Liver (tissue), 9 donors: ENCODE results near the gene TAF1B. TPM values are rescaled to one million over a fixed set of nuclear protein-coding genes. Genes with fewer than 3 reads are reported as not detected.

Experiments used
- DNase-seq: peaks from one replicate; pipeline ENCODE4 v3.0.0-alpha.2; 2017; ENCODE audit warnings: low spot score
- H3K27ac ChIP-seq, 2 donors: one replicate each; pipeline ENCODE4 v1.7.0; 2013; ENCODE audit warnings: inconsistent platforms in 2 of 2, low read length in 2 of 2, control low read depth in 1 of 2, low read depth in 1 of 2, mild to moderate bottlenecking in 1 of 2
- H3K27me3 ChIP-seq, 4 donors: one replicate each; pipeline versions ENCODE4 v1.6.1 to v1.7.0; 2013; ENCODE audit warnings: low read length in 3 of 4, inconsistent platforms in 1 of 4, mild to moderate bottlenecking in 1 of 4, moderate library complexity in 1 of 4; ENCODE audit not compliant: control insufficient read depth in 4 of 4, insufficient read depth in 4 of 4
- H3K36me3 ChIP-seq, 4 donors: one replicate each; pipeline versions ENCODE4 v1.6.1 to v1.7.0; 2013; ENCODE audit warnings: low read length in 3 of 4, mild to moderate bottlenecking in 3 of 4, low read depth in 1 of 4, moderate library complexity in 1 of 4; ENCODE audit not compliant: control insufficient read depth in 4 of 4, insufficient read depth in 3 of 4
- H3K4me1 ChIP-seq, 4 donors: one replicate each; pipeline versions ENCODE4 v1.6.1 to v1.7.0; 2013; ENCODE audit warnings: low read length in 3 of 4, mild to moderate bottlenecking in 3 of 4, moderate library complexity in 1 of 4; ENCODE audit not compliant: control insufficient read depth in 4 of 4, insufficient read depth in 4 of 4
- H3K4me3 ChIP-seq, 3 donors: one replicate each; pipeline versions ENCODE4 v1.6.1 to v1.7.0; 2013; ENCODE audit warnings: low read length in 3 of 3, control low read depth in 1 of 3, low read depth in 1 of 3, mild to moderate bottlenecking in 1 of 3
- H3K9ac ChIP-seq, 2 donors: one replicate each; pipeline ENCODE4 v1.7.0; 2013; ENCODE audit warnings: low read length in 2 of 2, mild to moderate bottlenecking in 2 of 2, moderate library complexity in 2 of 2, control low read depth in 1 of 2, low read depth in 1 of 2
- H3K9me3 ChIP-seq, 4 donors: one replicate each; pipeline versions ENCODE4 v1.6.1 to v1.7.0; 2013; ENCODE audit warnings: low read length in 3 of 4; ENCODE audit not compliant: control insufficient read depth in 4 of 4
- ATF3 ChIP-seq: IDR thresholded peaks from 2 replicates; pipeline ENCODE4 v1.6.1; 2016; ENCODE audit warnings: antibody characterized with exemption
- CTCF ChIP-seq: fragments of 150-350 bp; IDR thresholded peaks from 2 replicates; pipeline ENCODE4 v1.5.1; 2017; ENCODE audit warnings: improper control_type of control experiment, low read depth, low read length; ENCODE audit not compliant: missing input control
- EGR1 ChIP-seq, 2 donors: IDR thresholded peaks; 2 replicates each; pipeline ENCODE4 v1.6.1; 2016 to 2018; ENCODE audit warnings: antibody characterized with exemption in 2 of 2, low read depth in 2 of 2
- FOXA1 ChIP-seq: IDR thresholded peaks from 2 replicates; pipeline ENCODE4 v1.6.1; 2016; ENCODE audit warnings: antibody characterized with exemption
- FOXA2 ChIP-seq: IDR thresholded peaks from 2 replicates; pipeline ENCODE4 v1.6.1; 2016; ENCODE audit warnings: antibody characterized with exemption
- GABPA ChIP-seq, 2 donors: IDR thresholded peaks in 1 of 2; conservative IDR thresholded peaks in 1 of 2; 2 replicates each; pipeline ENCODE4 v1.6.1; 2016; ENCODE audit warnings: antibody characterized with exemption in 2 of 2, mild to moderate bottlenecking in 1 of 2, moderate library complexity in 1 of 2
- HNF4A ChIP-seq, 2 donors: conservative IDR thresholded peaks; 2 replicates each; pipeline ENCODE4 v1.6.1; 2016; ENCODE audit warnings: antibody characterized with exemption in 2 of 2, mild to moderate bottlenecking in 2 of 2
- HNF4G ChIP-seq: IDR thresholded peaks from 2 replicates; pipeline ENCODE4 v1.6.1; 2016; ENCODE audit warnings: antibody characterized with exemption
- NR2F2 ChIP-seq: IDR thresholded peaks from 2 replicates; pipeline ENCODE4 v1.6.1; 2016; ENCODE audit warnings: antibody characterized with exemption
- REST ChIP-seq: IDR thresholded peaks from 2 replicates; pipeline ENCODE4 v1.6.1; 2016; ENCODE audit warnings: antibody characterized with exemption, mild to moderate bottlenecking
- RXRA ChIP-seq, 2 donors: IDR thresholded peaks; 2 replicates each; pipeline ENCODE4 v1.6.1; 2017 to 2018; ENCODE audit warnings: antibody characterized with exemption in 2 of 2, mild to moderate bottlenecking in 1 of 2
- SP1 ChIP-seq: IDR thresholded peaks from 2 replicates; pipeline ENCODE4 v1.6.1; 2018; ENCODE audit warnings: antibody characterized with exemption, mild to moderate bottlenecking
- TAF1 ChIP-seq: conservative IDR thresholded peaks from 2 replicates; pipeline ENCODE4 v1.6.1; 2016; ENCODE audit warnings: antibody characterized with exemption, mild to moderate bottlenecking
- YY1 ChIP-seq: IDR thresholded peaks from 2 replicates; pipeline ENCODE4 v1.6.1; 2016; ENCODE audit warnings: antibody characterized with exemption, mild to moderate bottlenecking
- ZBTB33 ChIP-seq: IDR thresholded peaks from 2 replicates; pipeline ENCODE4 v1.6.1; 2016; ENCODE audit warnings: antibody characterized with exemption
- WGBS: extraction: QIAGEN DNeasy Blood & Tissue Kit; methylation state at CpG from one replicate; pipeline ENCODE4 v1.1.7; 2013; 5-methylcytosine and 5-hydroxymethylcytosine counted together
- polyA plus RNA-seq, 2 donors: library from polyadenylated mRNA; stranded (reverse) in 1 of 2; unstranded in 1 of 2; fragments of 200-250 nt in 1 of 2; fragments of >200 nt in 1 of 2; fragmentation: Nextera tagmentation in 1 of 2; extraction: Ambion mirVana in 1 of 2; gene quantifications; one replicate each; pipeline versions ENCODE4 v1.2.1 to v1.2.3, GENCODE V29; 2013 to 2015
- total RNA-seq, 2 donors: library from RNA; depleted of rRNA; stranded (reverse); fragments of >200 nt; gene quantifications; one replicate each; pipeline ENCODE4 v1.2.3, GENCODE V29; 2014
- donor health status: healthy.
- donor health status: healthy.
- donor health status: healthy.
- donor health status: healthy.
- donor health status: healthy.

TAF1B gene
- total and polyA plus RNA-seq, 4 donors = 3.1 to 17.2 (median 5.6) TPM

- H3K9ac ChIP-seq = no peak overlapping the region
- WGBS = 83% methylated on average over 1 of the region's 1 CpG
- H3K27ac ChIP-seq = no peak overlapping the region
- H3K9me3 ChIP-seq = no peaks in the 10 kb centered on the region
- H3K4me1 ChIP-seq = no peaks in the 10 kb centered on the region
- DNase-seq = no peak
- no peak for TF ChIP-seq ZBTB33
- TF ChIP-seq RXRA (IDR thresholded peaks at IDR 0.05) = no peak
- no peak for TF ChIP-seq FOXA2
- no peak for TF ChIP-seq ATF3
- no peak for TF ChIP-seq NR2F2
- TF ChIP-seq YY1 = no peak
- no peak for TF ChIP-seq SP1
- TF ChIP-seq TAF1 = no peak
- H3K27me3 ChIP-seq = no peaks in the 10 kb centered on the region
- H3K36me3 ChIP-seq = no peaks in the 10 kb centered on the region
- no peak overlapping the region for H3K4me3 ChIP-seq
Observed at GRCh38 chr2:9905413-9905812, 62.1 kb downstream of the TAF1B start.

- Histone ChIP-seq H3K9ac (no peak overlapping the region), H3K36me3 (no peaks in the 10 kb centered on the region), H3K27ac (no peak overlapping the region), H3K9me3 (no peaks in the 10 kb centered on the region), H3K4me1 (peaks cover 0 to 4% (median 0%) of the 10 kb centered on the region in 4 donors), H3K4me3 (no peak overlapping the region), H3K27me3 (no peaks in the 10 kb centered on the region)
- TF ChIP-seq GABPA (IDR thresholded peaks at IDR 0.05 in 1 of 2, conservative IDR thresholded peaks at IDR 0.05 in 1 of 2) = no peak
- TF ChIP-seq FOXA1 = no peak
- TF ChIP-seq EGR1 (IDR thresholded peaks at IDR 0.05; ENCODE audit: low read depth in 2 of 2) = no peak
- no peak for TF ChIP-seq ZBTB33
- no peak for TF ChIP-seq YY1
- TF ChIP-seq FOXA2 = no peak
- no peak for TF ChIP-seq HNF4A (conservative IDR thresholded peaks at IDR 0.05)
- TF ChIP-seq HNF4G = no peak
- WGBS = 97% methylated on average over 7 of the region's 7 CpGs
- DNase-seq = no peak
Observed at GRCh38 chr2:9907402-9907801, 64.1 kb downstream of the TAF1B start.

- DNase-seq = no peak
- Histone ChIP-seq H3K9me3 (no peaks in the 10 kb centered on the region), H3K27ac (no peak overlapping the region), H3K4me3 (no peak overlapping the region), H3K27me3 (no peaks in the 10 kb centered on the region), H3K36me3 (peaks cover 0 to under 1% (median 0%) of the 10 kb centered on the region in 4 donors), H3K4me1 (peaks cover 0 to 7% (median 2%) of the 10 kb centered on the region in 4 donors), H3K9ac (no peak overlapping the region)
- WGBS = 100% methylated on average over 1 of the region's 1 CpG
- no peak for TF ChIP-seq FOXA1
- no peak for TF ChIP-seq TAF1
- TF ChIP-seq ZBTB33 = no peak
- no peak for TF ChIP-seq GABPA (IDR thresholded peaks at IDR 0.05 in 1 of 2, conservative IDR thresholded peaks at IDR 0.05 in 1 of 2)
- TF ChIP-seq FOXA2 = no peak
- no peak for TF ChIP-seq CTCF
- no peak for TF ChIP-seq REST
- no peak for TF ChIP-seq ATF3
Observed at GRCh38 chr2:9908639-9909038, 65.4 kb downstream of the TAF1B start.
